Loucy (cell line): Measurements from ENCODE around the gene RXYLT1.

Source experiments
- H2AFZ ChIP-seq: fragments of 200-600 bp; sonication (generic); 2 replicates; pipeline ENCODE4 v1.6.0; 2016; ENCODE audit warnings: antibody characterized with exemption, mild to moderate bottlenecking, low read length, moderate library complexity
- H3F3A ChIP-seq: fragments of 200-600 bp; 2 replicates; pipeline ENCODE4 v1.6.0; 2016; ENCODE audit warnings: antibody characterized with exemption, low read depth, mild to moderate bottlenecking
- H3K27me3 ChIP-seq: fragments of 200-600 bp; sonication (generic); 2 replicates; pipeline ENCODE4 v1.6.1; 2014; ENCODE audit warnings: low read length, mild to moderate bottlenecking; ENCODE audit not compliant: insufficient read depth, poor library complexity, severe bottlenecking
- H3K36me3 ChIP-seq: fragments of 200-600 bp; sonication (generic); 2 replicates; pipeline ENCODE4 v1.6.1; 2016; ENCODE audit warnings: low read length; ENCODE audit not compliant: insufficient read depth
- H3K4me1 ChIP-seq: fragments of 200-600 bp; sonication (generic); 2 replicates; pipeline ENCODE4 v1.5.1; 2014; ENCODE audit warnings: low read length, mild to moderate bottlenecking; ENCODE audit not compliant: insufficient read depth, poor library complexity, severe bottlenecking
- H3K4me2 ChIP-seq: fragments of 200-600 bp; sonication (generic); 2 replicates; pipeline ENCODE4 v1.6.0; 2014; ENCODE audit warnings: antibody characterized with exemption, low read length, low read depth, mild to moderate bottlenecking; ENCODE audit not compliant: poor library complexity, severe bottlenecking
- H3K4me3 ChIP-seq: fragments of 200-600 bp; sonication (generic); 2 replicates; pipeline ENCODE4 v1.5.1; 2014; ENCODE audit warnings: low read length, mild to moderate bottlenecking, mixed read lengths; ENCODE audit not compliant: poor library complexity, severe bottlenecking
- H3K79me2 ChIP-seq: fragments of 200-600 bp; sonication (generic); 2 replicates; pipeline ENCODE4 v1.6.1; 2014; ENCODE audit warnings: low read length; ENCODE audit not compliant: insufficient read depth
- H3K9ac ChIP-seq: fragments of 200-600 bp; sonication (generic); 2 replicates; pipeline ENCODE4 v1.6.0; 2014; ENCODE audit warnings: mild to moderate bottlenecking, low read depth, low read length, moderate library complexity; ENCODE audit not compliant: poor library complexity, severe bottlenecking
- H3K9me2 ChIP-seq: fragments of 200-600 bp; sonication (generic); replicated peaks from 2 replicates; pipeline ENCODE4 v1.6.1; 2016; ENCODE audit warnings: low read depth, low read length, mixed read lengths
- H3K9me3 ChIP-seq: fragments of 200-600 bp; sonication (generic); 2 replicates; pipeline ENCODE4 v1.6.1; 2014; ENCODE audit warnings: mild to moderate bottlenecking, antibody characterized with exemption, low read length, low read depth; ENCODE audit not compliant: insufficient read depth
- H4K20me1 ChIP-seq: fragments of 200-600 bp; sonication (generic); 2 replicates; pipeline ENCODE4 v1.6.0; 2014; ENCODE audit warnings: antibody characterized with exemption, low read length, mild to moderate bottlenecking; ENCODE audit not compliant: insufficient read depth, poor library complexity, severe bottlenecking
- CTCF ChIP-seq: fragments of 200-600 bp; sonication (generic); conservative IDR thresholded peaks from 2 replicates; pipeline ENCODE4 v1.5.1; 2014; ENCODE audit warnings: mild to moderate bottlenecking, antibody characterized with exemption, low read length
- EZH2phosphoT487 ChIP-seq: fragments of 200-600 bp; IDR thresholded peaks from 2 replicates; pipeline ENCODE4 v1.6.1; 2018; ENCODE audit warnings: antibody characterized with exemption, mild to moderate bottlenecking, moderate library complexity, borderline replicate concordance

Gene RXYLT1

DNA sequence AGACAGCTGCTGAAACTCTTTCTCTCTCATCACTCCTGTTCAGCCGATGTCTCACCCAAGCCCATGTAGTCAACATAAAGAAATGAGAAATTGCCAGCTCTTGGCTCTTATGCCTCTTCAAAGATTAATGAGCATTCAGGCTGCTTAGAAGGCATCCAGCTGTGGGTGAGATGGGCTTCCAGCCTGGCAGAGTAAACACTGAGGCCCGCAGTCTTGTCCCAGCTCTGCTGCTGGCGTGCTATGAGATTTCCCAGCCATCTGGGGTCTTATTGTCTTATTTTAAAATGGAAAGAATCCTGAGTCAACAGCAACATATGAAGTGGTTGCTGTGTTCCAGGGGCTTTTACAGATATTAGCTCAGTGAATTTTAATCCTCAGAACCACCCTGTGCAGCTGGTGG is 12.6 kb downstream of the RXYLT1 start:
- Histone ChIP-seq H3K9me3 (no peaks in the 10 kb centered on the region), H2AFZ (no peak overlapping the region), H3K4me3 (no peak overlapping the region), H3K9ac (no peak overlapping the region), H3K9me2 (no peaks in the 10 kb centered on the region), H3K79me2 (no peaks in the 10 kb centered on the region), H3K4me1 (no peaks in the 10 kb centered on the region), H3K36me3 (no peaks in the 10 kb centered on the region; the same call in 1 of the 2 replicates), H3K4me2 (no peak overlapping the region), H4K20me1 (no peaks in the 10 kb centered on the region), H3K27me3 (no peaks in the 10 kb centered on the region), H3F3A (no peaks in the 10 kb centered on the region)
- TF ChIP-seq CTCF = no peak
- TF ChIP-seq EZH2phosphoT487 = no peak

DNA sequence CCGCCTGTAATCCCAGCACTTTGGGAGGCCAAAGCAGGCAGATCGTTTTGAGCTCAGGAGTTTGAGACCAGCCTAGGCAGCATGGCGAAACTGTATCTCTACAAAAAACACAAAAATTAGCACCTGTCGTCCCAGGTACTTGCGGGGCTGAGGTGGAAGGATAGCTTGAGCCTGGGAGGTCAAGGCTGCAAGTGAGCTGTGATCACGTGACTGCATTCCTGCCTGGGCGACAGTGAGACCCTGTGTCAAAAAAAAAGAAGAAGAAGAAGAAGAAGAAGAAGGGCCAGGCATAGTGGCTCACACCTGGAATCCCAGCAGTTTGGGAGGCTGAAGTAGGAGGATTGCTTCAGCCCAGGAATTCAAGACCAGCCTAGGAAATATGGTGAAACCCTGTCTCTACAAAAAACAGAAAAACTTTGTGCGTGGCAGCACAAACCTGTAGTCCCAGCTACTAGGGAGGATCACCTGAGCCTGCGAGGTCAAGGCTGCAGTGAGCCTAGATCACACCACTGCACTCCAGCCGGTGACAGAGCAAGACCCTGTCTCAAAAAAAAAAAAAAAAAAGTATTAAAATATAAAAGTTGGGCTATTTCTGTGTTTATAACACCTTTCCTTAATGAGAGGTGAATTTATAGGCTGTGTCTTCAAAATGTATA is 15.5 kb downstream of the RXYLT1 start:
- Histone ChIP-seq H3K9me3 (no peaks in the 10 kb centered on the region), H3K27me3 (no peaks in the 10 kb centered on the region), H3K9me2 (no peaks in the 10 kb centered on the region), H3K36me3 (no peaks in the 10 kb centered on the region), H3K9ac (no peak overlapping the region), H3K4me1 (no peaks in the 10 kb centered on the region), H3K4me2 (no peak overlapping the region), H3K4me3 (no peak overlapping the region), H4K20me1 (no peaks in the 10 kb centered on the region), H2AFZ (no peak overlapping the region), H3K79me2 (no peaks in the 10 kb centered on the region), H3F3A (no peaks in the 10 kb centered on the region)
- TF ChIP-seq CTCF (no peak), EZH2phosphoT487 (no peak)

GRCh38 chr12:63795944-63796343 is 16.2 kb downstream of the RXYLT1 start:
- Histone ChIP-seq H3K9me2 (no peaks in the 10 kb centered on the region), H3K9me3 (no peaks in the 10 kb centered on the region), H3K36me3 (no peaks in the 10 kb centered on the region), H3K27me3 (no peaks in the 10 kb centered on the region), H3K9ac (no peak overlapping the region), H3K4me2 (no peak overlapping the region), H3F3A (no peaks in the 10 kb centered on the region), H3K79me2 (no peaks in the 10 kb centered on the region), H3K4me3 (no peak overlapping the region), H3K4me1 (no peaks in the 10 kb centered on the region), H4K20me1 (no peaks in the 10 kb centered on the region), H2AFZ (no peak overlapping the region)
- TF ChIP-seq CTCF (no peak), EZH2phosphoT487 (no peak)
